Caco-2 (cell line): ENCODE results near the gene KIAA0753. TPM values are rescaled to one million over a fixed set of nuclear protein-coding genes. Genes with fewer than 3 reads are reported as not detected.

Experiments
- BruUV-seq: library from RNA; stranded (reverse); fragments of 400-500 nt; replicated peaks from 2 replicates; lab custom pipeline; 2021; lab: Mats Ljungman, UMichigan
- CTCF ChIA-PET: fragments of 300-600 bp; sonication (Branson Sonifier 250); formaldehyde crosslinking; loops from one replicate; lab custom pipeline; 2022; ENCODE audit warnings: antibody characterized with exemption; lab: Charles Lee
- POLR2A ChIA-PET: fragments of 300-600 bp; sonication (Branson Sonifier 250); formaldehyde crosslinking; loops from one replicate; lab custom pipeline; 2022; ENCODE audit warnings: antibody characterized with exemption; lab: Charles Lee
- DNase-seq, 2 experiments: peaks; one replicate each; pipeline versions ENCODE4 v3.0.0 to v3.0.0-alpha.2; 2020 to 2022
- H3K27me3 ChIP-seq: replicated peaks from 2 replicates; pipeline ENCODE4 v1.6.0; 2011; ENCODE audit warnings: low read length; ENCODE audit not compliant: control insufficient read depth, insufficient read depth
- H3K36me3 ChIP-seq: 2 replicates; pipeline ENCODE4 v1.5.1; 2011; ENCODE audit warnings: low read length; ENCODE audit not compliant: control insufficient read depth, insufficient read depth
- H3K4me1 ChIP-seq: fragments of 250-450 bp; sonication (Bioruptor Pico); 2 replicates; pipeline ENCODE4 v1.5.1; 2020; ENCODE audit warnings: mild to moderate bottlenecking
- H3K4me3 ChIP-seq: 2 replicates; pipeline ENCODE4 v1.5.1; 2011; ENCODE audit warnings: low read depth, mild to moderate bottlenecking, control low read depth, low read length
- H3K9me3 ChIP-seq: fragments of 250-450 bp; sonication (Bioruptor Pico); 2 replicates; pipeline ENCODE4 v1.5.1; 2020; ENCODE audit warnings: mild to moderate bottlenecking, moderate library complexity
- H3K27ac Mint-ChIP-seq: one replicate; pipeline ENCODE4 v1.8.0; 2022; ENCODE audit warnings: mixed read lengths; ENCODE audit not compliant: unreplicated experiment
- H3K27me3 Mint-ChIP-seq: one replicate; pipeline ENCODE4 v1.8.0; 2022; ENCODE audit warnings: mixed read lengths; ENCODE audit not compliant: insufficient read depth, unreplicated experiment
- H3K36me3 Mint-ChIP-seq: one replicate; pipeline ENCODE4 v1.8.0; 2022; ENCODE audit warnings: mild to moderate bottlenecking, mixed read lengths; ENCODE audit not compliant: insufficient read depth, unreplicated experiment
- H3K4me1 Mint-ChIP-seq: one replicate; pipeline ENCODE4 v1.8.0; 2022; ENCODE audit warnings: low read depth, mixed read lengths; ENCODE audit not compliant: unreplicated experiment
- H3K4me3 Mint-ChIP-seq: one replicate; pipeline ENCODE4 v1.8.0; 2022; ENCODE audit warnings: mild to moderate bottlenecking, moderate library complexity, mixed read lengths; ENCODE audit not compliant: unreplicated experiment
- H3K9me3 Mint-ChIP-seq: one replicate; pipeline ENCODE4 v1.8.0; 2022; ENCODE audit warnings: mixed read lengths; ENCODE audit not compliant: unreplicated experiment
- CTCF ChIP-seq, 2 experiments: fragments of 200-600 bp in 1 of 2; IDR thresholded peaks; 1 replicate in 1 of 2; 2 replicates in 1 of 2; pipeline versions ENCODE4 v1.5.1 to v1.8.0; 2011 to 2022; ENCODE audit warnings: antibody characterized with exemption in 1 of 2, control low read depth in 1 of 2, inconsistent platforms in 1 of 2, low read depth in 1 of 2, low read length in 1 of 2, mild to moderate bottlenecking in 1 of 2, moderate library complexity in 1 of 2; ENCODE audit not compliant: insufficient read depth in 1 of 2, severe bottlenecking in 1 of 2, unreplicated experiment in 1 of 2
- intact Hi-C: fragments of 100-400 bp; cut with micrococcal nuclease; formaldehyde crosslinking; loops from one replicate; pipeline ENCODE4 v1.10.0; 2022; ENCODE audit not compliant: unreplicated experiment
- total RNA-seq: library from RNA; stranded (reverse); gene quantifications from 2 replicates; pipeline ENCODE4 v1.2.3, GENCODE V29; 2022

Gene KIAA0753
- total RNA-seq, 1 experiment from 2014 or later = 7.7 TPM

GRCh38 chr17:6668219-6668618 lies 27.7 kb upstream of the KIAA0753 start:
- intact Hi-C loops = loop anchor here (5.0 to 10.0 kb wide), 2 partner anchors 44 to 337 kb away; partner anchors contain the start of gene SLC13A5
- H3K36me3 Mint-ChIP-seq = no peaks in the 10 kb centered on the region
- no peak overlapping the region for H3K4me3 ChIP-seq
- no peaks in the 10 kb centered on the region for H3K27me3 ChIP-seq
- no peaks in the 10 kb centered on the region for H3K27me3 Mint-ChIP-seq
- ChIA-PET CTCF (no interaction called here), POLR2A (no interaction called here)
- no peaks in the 10 kb centered on the region for H3K4me1 ChIP-seq
- no TSS peak for BruUV-seq
- no peaks in the 10 kb centered on the region for H3K36me3 ChIP-seq
- DNase-seq = no peak
- no peak overlapping the region for H3K27ac Mint-ChIP-seq
- no peaks in the 10 kb centered on the region for H3K4me1 Mint-ChIP-seq
- H3K9me3 Mint-ChIP-seq = no peaks in the 10 kb centered on the region
- no peaks in the 10 kb centered on the region for H3K9me3 ChIP-seq
- no peak overlapping the region for H3K4me3 Mint-ChIP-seq
- no peak for TF ChIP-seq CTCF (IDR thresholded peaks at IDR 0.05; ENCODE audit: insufficient read depth in 1 of 2, low read depth in 1 of 2, low read length in 1 of 2, severe bottlenecking in 1 of 2, unreplicated experiment in 1 of 2)

GRCh38 chr17:6667516-6667915 lies 27.0 kb upstream of the KIAA0753 start:
- intact Hi-C loops = loop anchor here (2.0 to 10.0 kb wide), 4 partner anchors 45 to 337 kb away; partner anchors contain the start of gene SLC13A5
- Histone ChIP-seq H3K4me1 (no peaks in the 10 kb centered on the region), H3K27me3 (no peaks in the 10 kb centered on the region), H3K4me3 (no peak overlapping the region), H3K9me3 (no peaks in the 10 kb centered on the region), H3K36me3 (no peaks in the 10 kb centered on the region)
- Mint-ChIP-seq H3K9me3 (no peaks in the 10 kb centered on the region), H3K27me3 (no peaks in the 10 kb centered on the region), H3K27ac (no peak overlapping the region), H3K4me1 (no peaks in the 10 kb centered on the region), H3K36me3 (no peaks in the 10 kb centered on the region), H3K4me3 (no peak overlapping the region)
- DNase-seq = no peak
- BruUV-seq = no TSS peak
- ChIA-PET POLR2A (no interaction called here), CTCF (no interaction called here)
- no peak for TF ChIP-seq CTCF (IDR thresholded peaks at IDR 0.05; ENCODE audit: insufficient read depth in 1 of 2, low read depth in 1 of 2, low read length in 1 of 2, severe bottlenecking in 1 of 2, unreplicated experiment in 1 of 2)

- no peaks in the 10 kb centered on the region for H3K4me1 ChIP-seq
- H3K4me3 ChIP-seq = no peak overlapping the region
- H3K9me3 Mint-ChIP-seq = no peaks in the 10 kb centered on the region
- no peaks in the 10 kb centered on the region for H3K27me3 Mint-ChIP-seq
- H3K36me3 Mint-ChIP-seq = no peaks in the 10 kb centered on the region
- ChIA-PET CTCF (interaction anchor here (0.6 to 1.4 kb wide), 3 partner anchors 34 to 177 kb away, joined by 3 to 6 read pairs (median 6); partner anchors contain the start of gene TEKT1), POLR2A (no interaction called here)
- intact Hi-C loops = loop anchor here (2.0 to 10.0 kb wide), 4 partner anchors 46 to 338 kb away; partner anchors contain the start of gene SLC13A5
- H3K27ac Mint-ChIP-seq = no peak overlapping the region
- no peaks in the 10 kb centered on the region for H3K27me3 ChIP-seq
- no peaks in the 10 kb centered on the region for H3K9me3 ChIP-seq
- H3K4me1 Mint-ChIP-seq = no peaks in the 10 kb centered on the region
- no peaks in the 10 kb centered on the region for H3K36me3 ChIP-seq
- BruUV-seq = no TSS peak
- no peak overlapping the region for H3K4me3 Mint-ChIP-seq
- no peak for TF ChIP-seq CTCF (IDR thresholded peaks at IDR 0.05; ENCODE audit: insufficient read depth in 1 of 2, low read depth in 1 of 2, low read length in 1 of 2, severe bottlenecking in 1 of 2, unreplicated experiment in 1 of 2)
- DNase-seq = no peak
These were observed 26.0 kb upstream of the KIAA0753 start for GRCh38 chr17:6666557-6666956.
